NCI-H748 (cell line): ENCODE data around the gene IFI16.
A peak's percentile ranks its signal among the peaks of the same experiment; 100 is the strongest.
"Not testable (repeated sequence)": the region's sequence is repeated elsewhere in the genome, so short reads cannot be mapped to it uniquely, and the experiment has no call there.

Source experiments
- DNase-seq: peaks from one replicate; lab custom pipeline; 2025; ENCODE audit not compliant: unreplicated experiment; lab: John Stamatoyannopoulos, UW

IFI16 gene

DNA sequence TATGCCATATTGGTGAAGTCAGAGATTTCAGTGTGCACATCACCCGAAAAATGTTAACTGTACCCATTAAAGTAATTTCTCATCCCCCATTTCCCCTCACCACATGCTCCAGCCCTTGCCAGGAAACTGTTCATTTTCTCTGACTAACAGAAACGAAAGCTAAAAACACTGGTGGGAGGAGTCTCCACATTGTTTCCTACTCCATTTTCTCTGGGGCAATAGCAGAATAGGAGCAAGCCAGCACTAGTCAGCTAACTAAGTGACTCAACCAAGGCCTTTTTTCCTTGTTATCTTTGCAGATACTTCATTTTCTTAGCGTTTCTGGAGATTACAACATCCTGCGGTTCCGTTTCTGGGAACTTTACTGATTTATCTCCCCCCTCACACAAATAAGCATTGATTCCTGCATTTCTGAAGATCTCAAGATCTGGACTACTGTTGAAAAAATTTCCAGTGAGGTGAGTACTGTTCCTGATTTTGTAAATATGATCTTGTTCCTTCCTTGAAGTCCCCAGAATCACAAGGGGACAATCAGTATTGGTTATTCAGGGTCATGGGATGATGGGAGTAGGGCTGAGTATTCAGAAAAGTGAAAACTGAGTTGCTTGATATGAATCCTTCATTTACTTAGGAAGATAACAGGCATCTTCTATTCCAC is at the start of gene IFI16:
TSS of gene IFI16 (plus strand) at position 204 of the 658 bp plus-strand sequence. CDS start 4,774 bp downstream, outside the sequence.
- DNase-seq: no peak

- no peak for DNase-seq
Observed at GRCh38 chr1:158961178-158961577, 48.5 kb upstream of the IFI16 start.

DNA sequence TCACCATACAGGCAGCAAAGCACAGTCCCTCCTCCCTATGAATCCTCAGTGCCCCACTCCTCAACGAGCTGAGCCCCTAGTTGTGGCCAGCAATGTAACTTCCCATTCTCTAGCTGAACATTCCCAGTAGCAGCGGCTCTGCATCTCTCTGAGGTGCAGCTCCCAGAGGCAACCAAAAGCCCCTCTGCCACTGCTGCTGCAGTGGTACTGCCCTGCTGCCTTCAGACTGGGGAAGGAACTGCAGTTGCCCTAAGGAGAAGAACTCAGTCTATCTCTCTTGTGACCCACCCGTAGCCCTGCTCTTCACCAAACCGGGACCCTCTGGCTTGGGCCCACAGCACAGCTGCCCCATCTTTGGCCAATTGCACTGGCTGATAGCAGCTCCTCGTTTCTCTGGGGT is 46.7 kb upstream of the IFI16 start:
- no peak for DNase-seq

DNA sequence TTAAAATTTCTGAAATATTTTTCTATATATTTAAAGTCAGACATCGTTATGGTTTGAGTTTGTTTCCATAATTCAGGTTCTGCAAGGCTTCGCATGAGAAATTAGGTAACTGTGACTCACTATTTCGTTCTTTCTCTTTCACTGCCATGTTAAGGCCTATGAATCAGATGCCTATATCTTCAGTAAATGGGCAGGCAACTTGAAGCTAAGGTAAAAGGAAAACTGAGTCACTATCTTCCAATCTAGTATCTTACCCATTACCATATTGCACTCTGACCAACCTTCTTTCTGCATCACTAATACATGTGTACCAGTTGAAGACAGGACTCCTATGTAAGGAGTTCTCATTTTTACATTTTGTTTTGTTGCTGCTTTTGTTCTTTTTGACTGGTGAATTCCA is 40.5 kb upstream of the IFI16 start:
- no peak for DNase-seq

- DNase-seq: no peak
Observed at GRCh38 chr1:158969855-158970254, 39.9 kb upstream of the IFI16 start.

- DNase-seq: no peak
Observed at GRCh38 chr1:158972841-158973240, 36.9 kb upstream of the IFI16 start.

DNA sequence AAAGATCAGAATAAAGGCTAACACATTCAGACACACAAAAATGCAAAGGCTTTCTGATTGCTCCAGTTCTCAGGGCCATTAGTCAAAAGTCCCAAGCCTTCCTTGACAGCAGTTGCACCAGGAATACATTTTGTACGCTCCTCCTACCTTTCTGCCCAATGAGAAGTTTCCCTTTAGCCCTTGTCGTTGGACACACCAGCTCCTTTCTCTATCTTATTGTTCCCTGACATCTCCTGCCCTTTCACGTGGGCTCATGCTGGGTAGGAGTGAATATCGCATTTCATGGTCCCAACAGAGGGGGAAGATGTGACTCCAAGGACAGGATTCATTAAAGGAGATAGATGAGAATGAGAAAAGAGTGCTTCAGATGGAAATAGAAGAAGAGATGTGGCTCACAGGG is 33.5 kb upstream of the IFI16 start:
- no peak for DNase-seq

- DNase-seq: no peak
Observed at GRCh38 chr1:158978730-158979129, 31.0 kb upstream of the IFI16 start.

- DNase-seq: no peak
Observed at GRCh38 chr1:158979229-158979628, 30.5 kb upstream of the IFI16 start.

DNA sequence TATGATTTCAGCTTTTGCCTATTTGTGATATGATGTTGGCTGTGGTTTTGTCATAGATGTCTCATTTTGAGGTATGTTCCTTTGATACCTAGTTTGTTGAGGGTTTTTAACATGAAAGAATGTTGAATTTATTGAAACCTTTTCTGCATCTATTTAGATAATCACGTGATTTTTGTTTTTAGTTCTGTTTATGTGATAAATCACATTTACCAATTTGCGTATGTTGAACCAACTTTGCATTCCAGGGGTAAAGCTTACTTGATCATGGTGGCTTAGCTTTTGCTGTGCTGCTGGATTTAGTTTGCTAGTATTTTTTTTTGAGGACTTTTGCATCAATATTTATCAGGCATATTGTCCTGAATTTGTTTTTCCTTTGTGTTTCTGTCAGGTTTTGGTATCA is 26.5 kb upstream of the IFI16 start:
- DNase-seq: no peak

DNA sequence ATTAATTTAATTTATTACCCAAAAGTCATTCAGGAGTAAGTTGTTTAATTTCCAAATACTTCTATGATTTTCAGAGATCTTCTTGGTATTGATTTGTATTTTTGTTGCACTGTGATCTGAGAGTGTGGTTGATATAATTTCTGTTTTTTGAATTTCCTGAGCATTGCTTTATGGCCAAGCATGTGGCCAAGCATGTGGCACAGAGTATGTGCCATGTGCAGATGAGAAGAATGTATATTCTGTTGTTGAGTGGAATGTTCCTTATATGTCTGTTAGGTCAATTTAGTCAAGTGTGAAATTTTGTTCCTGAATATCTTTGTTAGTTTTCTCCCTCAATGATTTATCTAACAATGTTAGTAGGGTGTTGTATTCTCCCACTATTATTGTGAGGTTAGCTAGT is 25.3 kb upstream of the IFI16 start:
- no peak for DNase-seq

- no peak for DNase-seq
Observed at GRCh38 chr1:158989424-158989823, 20.3 kb upstream of the IFI16 start.

DNA sequence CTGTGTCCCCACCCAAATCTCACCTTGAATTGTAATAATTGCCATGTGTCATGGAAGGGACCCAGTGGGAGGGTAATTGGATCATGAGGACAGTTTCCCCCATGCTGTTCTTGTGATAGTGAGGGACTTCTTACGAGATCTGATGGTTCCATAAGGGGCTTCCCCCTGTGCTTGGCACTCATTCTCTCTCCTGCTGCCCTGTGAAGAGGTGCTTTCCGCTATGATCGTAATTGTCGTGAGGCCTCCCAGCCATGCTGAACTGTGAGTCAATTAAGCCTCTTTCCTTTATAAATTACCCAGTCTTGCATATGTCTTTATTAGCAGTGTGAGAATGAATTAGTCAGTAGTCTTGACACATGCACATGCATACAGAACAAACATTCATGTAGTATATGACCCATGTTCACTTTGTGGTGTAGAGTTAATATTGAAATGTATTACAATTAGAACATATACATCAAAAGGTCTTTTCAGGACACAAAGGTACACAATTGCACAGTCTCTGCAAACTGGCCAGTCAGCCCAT is 16.9 kb upstream of the IFI16 start:
- no peak for DNase-seq

DNA sequence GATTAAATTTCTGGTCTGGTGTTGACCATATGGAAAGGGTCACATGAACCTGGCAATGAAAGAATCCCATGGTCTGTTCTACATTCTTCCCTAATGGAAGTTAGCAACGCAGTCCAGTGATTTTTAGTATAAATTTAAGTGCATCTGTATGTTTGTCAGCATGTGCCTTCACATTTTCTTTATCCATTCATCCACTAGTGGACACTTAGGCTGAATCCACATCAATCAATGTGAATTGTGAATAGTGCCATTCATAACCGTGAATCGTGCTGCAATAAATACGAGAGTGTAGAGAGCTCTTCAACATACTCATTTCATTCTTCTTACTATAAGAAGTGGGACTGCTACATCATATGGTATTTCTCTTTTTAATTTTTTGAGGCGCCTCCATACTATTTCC is 12.7 kb upstream of the IFI16 start:
- no peak for DNase-seq

DNA sequence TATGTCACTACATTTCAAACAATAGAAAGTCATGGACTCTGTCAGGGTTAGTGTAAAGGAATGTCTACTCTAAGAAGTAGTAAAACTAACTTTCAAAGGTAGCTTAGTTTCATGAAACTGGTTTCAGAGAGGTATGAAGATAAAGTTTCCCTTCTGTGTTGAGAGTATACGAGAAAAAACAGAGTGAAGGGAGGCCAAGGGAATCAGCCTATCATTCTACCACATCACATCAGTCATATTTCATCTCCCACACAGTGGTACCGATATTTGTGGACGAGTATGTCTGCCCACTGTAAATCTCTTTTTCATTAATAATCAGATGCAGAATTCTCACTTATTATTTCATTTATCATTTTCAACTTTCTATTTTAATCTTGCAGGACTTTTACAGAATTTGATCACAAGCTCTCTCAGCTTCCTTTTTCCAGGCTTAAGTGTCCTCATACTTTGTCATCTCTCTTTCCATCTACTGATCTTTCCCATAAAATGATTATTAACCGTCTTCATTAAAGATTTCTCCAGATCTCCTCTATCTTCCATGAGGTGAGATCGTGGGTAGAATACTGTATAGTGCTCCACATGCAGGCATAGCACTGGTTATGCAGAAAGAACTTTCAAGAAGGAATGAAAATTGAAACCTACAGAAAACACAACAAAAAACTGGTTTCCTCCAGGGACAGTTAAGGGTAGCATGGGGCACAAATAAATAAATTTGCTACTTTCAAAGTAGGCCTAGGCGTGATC is 11.5 kb upstream of the IFI16 start:
- no peak for DNase-seq

- DNase-seq: peak; percentile 43
Observed at GRCh38 chr1:158998781-158999161, 10.9 kb upstream of the IFI16 start.

DNA sequence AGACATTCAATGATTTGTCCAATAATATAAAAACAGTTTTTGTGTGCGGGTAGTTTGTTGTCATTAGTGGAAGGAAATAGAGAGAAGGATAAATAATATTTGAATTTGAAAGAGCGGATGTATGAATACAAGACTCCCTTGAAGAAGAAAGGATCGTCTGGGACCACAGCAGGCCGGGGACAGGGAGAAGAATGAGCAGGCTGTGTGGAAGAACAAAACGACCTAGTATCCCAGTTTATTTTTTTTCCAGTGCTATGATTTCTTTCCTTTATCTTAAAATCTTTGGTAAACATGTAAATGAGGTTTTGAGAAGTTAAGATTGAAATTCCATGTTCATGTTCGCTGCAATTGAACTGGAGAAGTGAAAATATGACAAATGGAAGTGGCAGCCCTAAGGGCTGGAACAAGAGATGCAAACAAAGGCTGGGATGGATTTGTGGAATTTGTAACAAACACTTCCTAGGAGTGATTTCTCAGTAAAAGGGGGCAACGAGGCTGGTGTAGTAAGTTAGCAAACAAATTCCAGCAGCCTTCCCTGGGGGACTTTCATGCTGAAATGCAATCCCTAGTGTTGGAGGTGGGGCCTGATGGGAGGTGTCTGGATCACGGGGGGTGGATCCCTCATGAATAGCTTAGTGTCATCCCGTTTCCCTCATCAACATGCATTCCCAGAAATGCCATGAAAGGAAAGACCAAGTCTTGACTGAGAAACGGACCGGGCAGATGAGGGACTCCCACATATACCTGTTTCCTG is 10.2 kb upstream of the IFI16 start:
- DNase-seq: no peak

- DNase-seq: no peak
Observed at GRCh38 chr1:159000070-159000409, 9.7 kb upstream of the IFI16 start.

DNA sequence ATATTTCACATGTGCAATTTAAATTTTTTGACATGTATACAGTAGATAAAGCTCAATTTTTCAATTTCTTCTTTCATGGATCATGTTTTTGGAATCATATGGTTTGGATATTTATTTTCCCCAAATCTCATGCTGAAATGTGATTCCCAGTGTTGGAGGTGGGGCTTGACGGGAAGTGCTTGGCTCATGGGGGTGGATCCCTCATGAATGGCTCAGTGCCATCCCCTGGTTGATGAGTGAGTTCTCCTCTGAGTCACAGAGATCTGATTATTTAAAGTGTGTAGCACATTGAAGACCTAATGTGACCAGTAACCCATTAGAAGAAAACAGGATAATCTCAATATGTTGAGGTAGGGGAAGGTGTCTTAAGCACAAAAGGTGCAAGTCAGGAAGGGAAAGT is 9.1 kb upstream of the IFI16 start:
- DNase-seq: no peak

- no peak for DNase-seq
Observed at GRCh38 chr1:159005161-159005560, 4.5 kb upstream of the IFI16 start.

GRCh38 chr1:159005676-159006075 is 4.0 kb upstream of the IFI16 start:
- no peak for DNase-seq

- not testable (repeated sequence) for DNase-seq
Observed at GRCh38 chr1:159006210-159006807, 3.4 kb upstream of the IFI16 start.
